ENCODE results near the gene CELA1.

GRCh38 chr12:51381226-51382079, 35.0 kb upstream of the CELA1 start:
- TF ChIP-seq YY1 (IDR thresholded peaks at IDR 0.05; ENCODE audit: insufficient read depth, insufficient read length) (no peak), ZNF274 (IDR thresholded peaks at IDR 0.05; ENCODE audit: low read depth, low read length) (no peak)

All from NT2/D1 (cell line).